HepG2 (cell line): ENCODE data around the gene RPL38.

ENCODE experiments used
- CTCF ChIP-seq: sonication (generic); formaldehyde crosslinking; IDR thresholded peaks from 2 replicates; pipeline ENCODE4 v1.5.0; 2020; ENCODE audit warnings: mild to moderate bottlenecking, missing genetic modification reagents, moderate library complexity
- HNRNPUL1 ChIP-seq: fragments of 200-400 bp; formaldehyde crosslinking; IDR thresholded peaks from 2 replicates; pipeline ENCODE4 v1.6.1; 2017; ENCODE audit warnings: low read depth, mild to moderate bottlenecking, low read length, moderate library complexity
- KDM6A ChIP-seq: IDR thresholded peaks from 2 replicates; pipeline ENCODE4 v1.6.1; 2016; ENCODE audit warnings: low read depth
- PHF8 ChIP-seq: sonication (generic); formaldehyde crosslinking; IDR thresholded peaks from 2 replicates; pipeline ENCODE4 v1.5.0; 2020; ENCODE audit warnings: missing genetic modification reagents
- YY1 ChIP-seq: IDR thresholded peaks from 2 replicates; pipeline ENCODE4 v1.6.1; 2011; ENCODE audit warnings: low read length, low read depth, moderate library complexity, mild to moderate bottlenecking; ENCODE audit not compliant: insufficient read depth, insufficient replicate concordance
- TF ChIP-seq, protein P1 (sequence below): sonication (generic); formaldehyde crosslinking; IDR thresholded peaks from 2 replicates; pipeline ENCODE4 v1.8.1; 2023; ENCODE audit warnings: missing genetic modification reagents, inconsistent platforms, borderline replicate concordance
- TF ChIP-seq, protein P2 (sequence below): sonication (generic); formaldehyde crosslinking; IDR thresholded peaks from 2 replicates; pipeline ENCODE4 v1.4.0; 2020; ENCODE audit warnings: mild to moderate bottlenecking, missing genetic modification reagents

DNA sequence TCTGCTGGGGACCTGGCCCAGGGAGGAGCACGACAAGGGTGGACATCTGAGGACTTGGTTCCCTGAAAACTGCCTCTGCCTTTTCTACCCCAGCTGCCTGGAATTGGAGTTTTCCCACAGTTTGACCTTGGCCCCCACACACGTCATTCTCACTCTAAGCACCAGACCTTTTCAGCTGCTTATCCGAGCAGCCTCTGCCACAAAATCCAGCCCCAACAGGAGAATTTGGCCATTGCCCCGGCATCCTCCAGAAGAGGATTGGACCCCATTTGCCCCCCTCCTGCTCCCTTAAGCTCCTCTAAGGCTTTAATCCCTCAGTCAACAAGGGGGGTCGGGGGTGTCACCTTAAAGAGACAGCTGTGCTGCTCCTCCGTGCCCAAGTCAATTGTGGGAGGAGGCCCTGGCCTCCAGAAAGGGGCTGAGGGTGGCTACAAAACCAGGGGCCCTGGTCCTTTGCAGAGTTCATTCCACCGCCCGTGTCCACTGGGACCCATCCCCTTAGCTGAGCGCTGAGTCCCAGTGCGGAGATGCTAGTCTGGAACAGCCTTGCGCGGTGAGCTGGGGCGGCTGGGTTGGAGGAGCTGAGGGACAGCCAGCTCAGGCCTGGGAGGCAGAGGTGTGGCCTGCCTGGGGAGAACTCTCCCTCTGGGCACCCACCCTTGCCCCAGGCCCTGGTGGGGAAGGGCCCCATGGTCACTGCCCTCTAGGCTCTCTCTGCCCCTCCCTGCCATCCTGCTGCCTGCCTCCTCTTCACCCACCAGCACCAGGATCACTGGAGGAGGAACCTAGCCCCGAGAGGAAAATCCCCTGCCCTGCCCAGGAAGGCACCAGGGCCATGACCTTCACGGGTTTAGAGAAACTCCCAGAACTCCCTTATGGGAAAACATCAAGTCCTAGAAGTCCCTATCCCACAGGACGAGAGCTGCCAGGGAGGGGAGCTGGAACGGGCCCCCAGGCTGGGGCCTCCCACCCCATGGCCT, 28.7 kb downstream of the RPL38 start:
- TF ChIP-seq YY1 = no peak
- no peak for TF ChIP-seq KDM6A (CRISPR knock-in tag)
- no peak for TF ChIP-seq CTCF (CRISPR knock-in tag)
- TF ChIP-seq, protein P1, sequence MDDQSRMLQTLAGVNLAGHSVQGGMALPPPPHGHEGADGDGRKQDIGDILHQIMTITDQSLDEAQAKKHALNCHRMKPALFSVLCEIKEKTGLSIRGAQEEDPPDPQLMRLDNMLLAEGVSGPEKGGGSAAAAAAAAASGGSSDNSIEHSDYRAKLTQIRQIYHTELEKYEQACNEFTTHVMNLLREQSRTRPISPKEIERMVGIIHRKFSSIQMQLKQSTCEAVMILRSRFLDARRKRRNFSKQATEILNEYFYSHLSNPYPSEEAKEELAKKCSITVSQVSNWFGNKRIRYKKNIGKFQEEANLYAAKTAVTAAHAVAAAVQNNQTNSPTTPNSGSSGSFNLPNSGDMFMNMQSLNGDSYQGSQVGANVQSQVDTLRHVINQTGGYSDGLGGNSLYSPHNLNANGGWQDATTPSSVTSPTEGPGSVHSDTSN (CRISPR knock-in tag) = no peak
- TF ChIP-seq, protein P2, sequence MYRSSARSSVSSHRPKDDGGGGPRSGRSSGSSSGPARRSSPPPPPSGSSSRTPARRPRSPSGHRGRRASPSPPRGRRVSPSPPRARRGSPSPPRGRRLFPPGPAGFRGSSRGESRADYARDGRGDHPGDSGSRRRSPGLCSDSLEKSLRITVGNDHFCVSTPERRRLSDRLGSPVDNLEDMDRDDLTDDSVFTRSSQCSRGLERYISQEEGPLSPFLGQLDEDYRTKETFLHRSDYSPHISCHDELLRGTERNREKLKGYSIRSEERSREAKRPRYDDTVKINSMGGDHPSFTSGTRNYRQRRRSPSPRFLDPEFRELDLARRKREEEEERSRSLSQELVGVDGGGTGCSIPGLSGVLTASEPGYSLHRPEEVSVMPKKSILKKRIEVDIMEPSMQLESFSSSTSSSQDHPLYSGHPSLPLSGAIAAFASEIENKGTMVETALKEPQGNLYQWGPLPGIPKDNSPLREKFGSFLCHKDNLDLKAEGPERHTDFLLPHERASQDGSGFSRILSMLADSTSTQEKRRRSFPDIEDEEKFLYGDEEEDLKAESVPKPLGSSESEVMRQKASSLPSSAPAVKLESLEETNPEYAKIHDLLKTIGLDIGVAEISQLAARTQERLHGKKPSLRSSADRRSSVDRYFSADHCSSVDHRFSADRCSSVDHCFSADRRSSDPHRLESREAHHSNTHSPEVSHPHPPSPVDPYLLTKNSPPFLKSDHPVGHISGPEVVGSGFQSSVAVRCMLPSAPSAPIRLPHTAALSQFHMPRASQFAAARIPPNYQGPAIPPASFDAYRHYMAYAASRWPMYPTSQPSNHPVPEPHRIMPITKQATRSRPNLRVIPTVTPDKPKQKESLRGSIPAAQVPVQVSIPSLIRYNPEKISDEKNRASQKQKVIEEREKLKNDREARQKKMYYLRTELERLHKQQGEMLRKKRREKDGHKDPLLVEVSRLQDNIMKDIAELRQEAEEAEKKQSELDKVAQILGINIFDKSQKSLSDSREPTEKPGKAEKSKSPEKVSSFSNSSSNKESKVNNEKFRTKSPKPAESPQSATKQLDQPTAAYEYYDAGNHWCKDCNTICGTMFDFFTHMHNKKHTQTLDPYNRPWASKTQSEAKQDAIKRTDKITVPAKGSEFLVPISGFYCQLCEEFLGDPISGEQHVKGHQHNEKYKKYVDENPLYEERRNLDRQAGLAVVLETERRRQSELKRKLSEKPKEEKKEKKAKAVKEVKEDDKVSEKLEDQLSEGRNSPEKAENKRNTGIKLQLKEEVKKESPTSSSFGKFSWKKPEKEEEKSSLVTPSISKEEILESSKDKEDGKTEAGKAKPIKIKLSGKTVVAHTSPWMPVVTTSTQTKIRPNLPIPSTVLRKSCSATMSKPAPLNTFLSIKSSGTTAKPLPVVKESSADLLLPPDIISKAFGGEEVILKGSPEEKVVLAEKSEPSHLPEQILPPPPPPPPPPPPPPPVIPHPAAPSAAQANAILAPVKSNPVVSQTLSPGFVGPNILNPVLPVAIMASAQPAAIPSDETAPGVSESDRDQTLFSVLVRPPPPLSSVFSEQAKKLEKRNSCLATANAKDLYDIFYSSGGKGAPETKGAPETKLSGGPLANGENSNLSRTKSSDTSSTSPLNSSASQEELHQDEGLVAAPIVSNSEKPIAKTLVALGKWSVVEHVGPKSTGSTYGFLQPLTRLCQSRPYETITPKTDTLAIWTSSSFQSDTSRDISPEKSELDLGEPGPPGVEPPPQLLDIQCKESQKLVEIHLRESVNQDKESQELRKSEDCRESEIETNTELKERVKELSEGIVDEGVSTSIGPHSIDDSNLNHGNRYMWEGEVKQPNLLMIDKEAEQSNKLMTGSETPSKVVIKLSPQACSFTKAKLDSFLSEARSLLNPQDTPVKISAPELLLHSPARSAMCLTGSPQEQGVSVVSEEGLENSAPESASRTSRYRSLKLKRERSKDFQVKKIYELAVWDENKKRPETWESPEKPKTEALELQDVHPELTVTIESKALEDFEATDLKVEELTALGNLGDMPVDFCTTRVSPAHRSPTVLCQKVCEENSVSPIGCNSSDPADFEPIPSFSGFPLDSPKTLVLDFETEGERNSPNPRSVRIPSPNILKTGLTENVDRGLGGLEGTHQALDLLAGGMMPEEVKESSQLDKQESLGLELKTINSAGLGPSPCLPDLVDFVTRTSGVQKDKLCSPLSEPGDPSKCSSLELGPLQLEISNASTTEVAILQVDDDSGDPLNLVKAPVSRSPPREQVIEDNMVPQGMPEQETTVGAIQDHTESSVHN (CRISPR knock-in tag) = no peak
- TF ChIP-seq HNRNPUL1 = no peak
- TF ChIP-seq PHF8 (CRISPR knock-in tag) = no peak
